ENCODE results near the gene PPP1R7.

The PPP1R7 gene

GRCh38 chr2:241198381-241199279, 48.4 kb downstream of the PPP1R7 start:
- DNase-seq: no peak

- DNase-seq: no peak
Observed at GRCh38 chr2:241199286-241199685, 49.0 kb downstream of the PPP1R7 start.

- DNase-seq: no peak
Observed at GRCh38 chr2:241199897-241200821, 49.9 kb downstream of the PPP1R7 start.

- no peak for DNase-seq
Observed at GRCh38 chr2:241200822-241201395, 50.6 kb downstream of the PPP1R7 start.

GRCh38 chr2:241201445-241202267, 51.4 kb downstream of the PPP1R7 start:
- no peak for DNase-seq

GRCh38 chr2:241202268-241202585, 52.0 kb downstream of the PPP1R7 start:
- no peak for DNase-seq

- no peak for DNase-seq
Observed at GRCh38 chr2:241202681-241203080, 52.4 kb downstream of the PPP1R7 start.

- no peak for DNase-seq
Observed at GRCh38 chr2:241203218-241204009, 53.1 kb downstream of the PPP1R7 start.

GRCh38 chr2:241204010-241204384, 53.7 kb downstream of the PPP1R7 start:
- no peak for DNase-seq

- no peak for DNase-seq
Observed at GRCh38 chr2:241204490-241204889, 54.2 kb downstream of the PPP1R7 start.

GRCh38 chr2:241205086-241205485, 54.8 kb downstream of the PPP1R7 start:
- DNase-seq: no peak

GRCh38 chr2:241207151-241207550, 56.9 kb downstream of the PPP1R7 start:
- DNase-seq: no peak

- DNase-seq: no peak
Observed at GRCh38 chr2:241207641-241208040, 57.4 kb downstream of the PPP1R7 start.

- DNase-seq: no peak
Observed at GRCh38 chr2:241208058-241208457, 57.8 kb downstream of the PPP1R7 start.

GRCh38 chr2:241209271-241209670, 59.0 kb downstream of the PPP1R7 start:
- DNase-seq: no peak

GRCh38 chr2:241211276-241211675, 61.0 kb downstream of the PPP1R7 start:
- DNase-seq: no peak

GRCh38 chr2:241213041-241213440, 62.8 kb downstream of the PPP1R7 start:
- no peak for DNase-seq

- DNase-seq: no peak
Observed at GRCh38 chr2:241213567-241213966, 63.3 kb downstream of the PPP1R7 start.

GRCh38 chr2:241214209-241214608, 63.9 kb downstream of the PPP1R7 start:
- DNase-seq: no peak

- DNase-seq: no peak
Observed at GRCh38 chr2:241214766-241215165, 64.5 kb downstream of the PPP1R7 start.

- no peak for DNase-seq
Observed at GRCh38 chr2:241215421-241215820, 65.2 kb downstream of the PPP1R7 start.
